Measurements from ENCODE around the gene PDS5B. TPM values are rescaled to one million over a fixed set of nuclear protein-coding genes. Genes with fewer than 3 reads are reported as not detected.

PDS5B gene
- total and polyA plus RNA-seq, 2 of the 8 experiments (the other 6 are each of a cell fraction or from before 2014, with no cell fraction given) = 5.5 to 54.6 TPM

DNA sequence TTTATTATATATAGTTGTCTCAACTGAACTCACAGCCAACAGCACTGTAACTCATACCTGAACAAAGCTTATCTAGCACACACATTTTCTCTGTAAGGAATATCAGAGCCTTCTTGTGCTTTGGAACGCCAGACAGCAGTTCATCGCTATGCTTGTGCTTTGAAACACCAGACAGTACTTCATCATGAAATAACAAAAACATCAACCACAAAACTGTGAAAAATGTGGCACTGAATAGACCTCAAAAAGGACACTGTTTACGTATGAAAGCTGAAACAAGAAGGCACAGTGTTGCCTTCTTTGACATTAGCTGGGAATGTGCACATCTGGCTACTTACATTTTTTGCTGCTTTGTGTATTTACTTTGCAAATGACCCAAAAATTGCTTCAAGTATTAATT, 160.2 kb downstream of the PDS5B start:
- WGBS, 2 experiments (ENCODE audit: extremely low coverage in 1 of 2, insufficient coverage in 1 of 2, insufficient read length in 1 of 2, insufficient replicate concordance in 2 of 2, low coverage in 1 of 2, low lambda C conversion rate in 2 of 2, missing lambda C conversion rate in 1 of 2) = 94% methylated on average over 3 of the region's 3 CpGs; no CpG with 5 or more reads in 1 of the 2 experiments
- no peak for TF ChIP-seq BCL11A (IDR thresholded peaks at IDR 0.05; ENCODE audit: low read depth in 2 of 2, low read length in 2 of 2)
- no peak for TF ChIP-seq KDM4A (IDR thresholded peaks at IDR 0.05; ENCODE audit: low read depth, low read length, severe bottlenecking)
- TF ChIP-seq CEBPB (IDR thresholded peaks at IDR 0.05; ENCODE audit: low read depth, low read length) = no peak
- no peak for TF ChIP-seq KDM1A (IDR thresholded peaks at IDR 0.05; ENCODE audit: borderline replicate concordance, low read length)
- TF ChIP-seq EZH2 (IDR thresholded peaks at IDR 0.05; ENCODE audit: low read depth, low read length, severe bottlenecking) = no peak
- no peak for TF ChIP-seq SP2 (IDR thresholded peaks at IDR 0.05; ENCODE audit: low read length)
- TF ChIP-seq, protein P1, sequence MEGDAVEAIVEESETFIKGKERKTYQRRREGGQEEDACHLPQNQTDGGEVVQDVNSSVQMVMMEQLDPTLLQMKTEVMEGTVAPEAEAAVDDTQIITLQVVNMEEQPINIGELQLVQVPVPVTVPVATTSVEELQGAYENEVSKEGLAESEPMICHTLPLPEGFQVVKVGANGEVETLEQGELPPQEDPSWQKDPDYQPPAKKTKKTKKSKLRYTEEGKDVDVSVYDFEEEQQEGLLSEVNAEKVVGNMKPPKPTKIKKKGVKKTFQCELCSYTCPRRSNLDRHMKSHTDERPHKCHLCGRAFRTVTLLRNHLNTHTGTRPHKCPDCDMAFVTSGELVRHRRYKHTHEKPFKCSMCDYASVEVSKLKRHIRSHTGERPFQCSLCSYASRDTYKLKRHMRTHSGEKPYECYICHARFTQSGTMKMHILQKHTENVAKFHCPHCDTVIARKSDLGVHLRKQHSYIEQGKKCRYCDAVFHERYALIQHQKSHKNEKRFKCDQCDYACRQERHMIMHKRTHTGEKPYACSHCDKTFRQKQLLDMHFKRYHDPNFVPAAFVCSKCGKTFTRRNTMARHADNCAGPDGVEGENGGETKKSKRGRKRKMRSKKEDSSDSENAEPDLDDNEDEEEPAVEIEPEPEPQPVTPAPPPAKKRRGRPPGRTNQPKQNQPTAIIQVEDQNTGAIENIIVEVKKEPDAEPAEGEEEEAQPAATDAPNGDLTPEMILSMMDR (IDR thresholded peaks at IDR 0.05; ENCODE audit: control extremely low read depth in 1 of 3, insufficient read depth in 1 of 3, low read depth in 1 of 3, low read length in 3 of 3) = no peak
- TF ChIP-seq FOSL1 (IDR thresholded peaks at IDR 0.05; ENCODE audit: insufficient read depth, low read depth, low read length) = no peak
- TF ChIP-seq KDM5A (IDR thresholded peaks at IDR 0.05; ENCODE audit: low read length) = no peak
- TF ChIP-seq TAF7 (optimal IDR thresholded peaks at IDR 0.05; ENCODE audit: borderline replicate concordance, low read depth, low read length) = no peak
- no peak for TF ChIP-seq JUN (IDR thresholded peaks at IDR 0.05; ENCODE audit: low read depth, low read length)

More for the DNA sequence above, 160.2 kb downstream of the PDS5B start:
- Histone ChIP-seq H4K20me1 (replicated peaks in 1 of 2; ENCODE audit: control insufficient read depth in 1 of 2, insufficient read depth in 2 of 2, low read length in 2 of 2) (no peaks in the 10 kb centered on the region), H3K56ac (replicated peaks; ENCODE audit: insufficient read length, low read depth, low read length) (no peak overlapping the region), H3K27ac (ENCODE audit: low read depth, low read length) (no peak overlapping the region), H2BK20ac (ENCODE audit: low read length) (no peak overlapping the region), H3K18ac (ENCODE audit: extremely low read depth, low read length) (no peak overlapping the region), H2AK5ac (ENCODE audit: low read depth, low read length) (no peak overlapping the region), H3K4ac (replicated peaks; ENCODE audit: insufficient read length, low read depth, low read length) (no peak overlapping the region), H2BK120ac (replicated peaks; ENCODE audit: low read depth, low read length) (no peak overlapping the region), H4K8ac (ENCODE audit: extremely low read depth, insufficient read depth, low read length) (no peak overlapping the region), H4K91ac (replicated peaks; ENCODE audit: insufficient read length, low read length) (no peak overlapping the region), H3K79me1 (ENCODE audit: low read depth, low read length) (no peaks in the 10 kb centered on the region), H2BK12ac (ENCODE audit: low read depth, low read length) (no peak overlapping the region), H2BK5ac (ENCODE audit: low read depth, low read length) (no peak overlapping the region), H2BK15ac (ENCODE audit: low read length) (no peak overlapping the region), H4K5ac (ENCODE audit: insufficient read length, low read depth, low read length) (no peak overlapping the region), H3K4me1 (replicated peaks in 1 of 4; ENCODE audit: control insufficient read depth in 3 of 4, insufficient read depth in 4 of 4, low read length in 3 of 4) (no peaks in the 10 kb centered on the region), H3K4me3 (ENCODE audit: extremely low read depth in 1 of 4, insufficient read depth in 2 of 4, low read depth in 3 of 4, low read length in 4 of 4) (no peak overlapping the region), H3K14ac (ENCODE audit: insufficient read length) (no peak overlapping the region), H3K79me2 (ENCODE audit: control insufficient read depth in 1 of 2, insufficient read depth in 2 of 2, low read length in 2 of 2) (no peaks in the 10 kb centered on the region), H3K9ac (replicated peaks in 1 of 4; ENCODE audit: extremely low read depth in 1 of 4, low read depth in 3 of 4, low read length in 3 of 4) (no peak overlapping the region), H3K27me3 (replicated peaks in 1 of 4; ENCODE audit: control insufficient read depth in 3 of 4, extremely low read depth in 1 of 4, insufficient read depth in 3 of 4, low read length in 3 of 4) (no peaks in the 10 kb centered on the region), H3K4me2 (ENCODE audit: insufficient read depth in 1 of 2, low read depth in 2 of 2, low read length in 2 of 2) (no peak overlapping the region), H3K36me3 (ENCODE audit: control insufficient read depth in 2 of 4, insufficient read depth in 4 of 4, low read length in 3 of 4) (peaks cover 0 to 10% (median 6%) of the 10 kb centered on the region in 4 experiments; a peak in 4 of 8 replicates), H3K23ac (ENCODE audit: insufficient read length) (no peak overlapping the region), H3K23me2 (ENCODE audit: low read depth, low read length) (no peaks in the 10 kb centered on the region), H2AFZ (ENCODE audit: low read length) (no peak overlapping the region), H3K9me3 (ENCODE audit: insufficient read depth in 2 of 2, low read depth in 1 of 2, low read length in 1 of 2) (no peaks in the 10 kb centered on the region)
- DNase-seq (ENCODE audit: low read depth in 1 of 2, low spot score in 2 of 2) (no peak), FAIRE-seq (no peak)
- ChIA-PET CTCF (ENCODE audit: partially characterized antibody) (no interaction called here), POLR2A (ENCODE audit: partially characterized antibody) (no interaction called here)

Measured in H1 (cell line).